ENCODE data around the gene GALNT10.

The GALNT10 gene

DNA sequence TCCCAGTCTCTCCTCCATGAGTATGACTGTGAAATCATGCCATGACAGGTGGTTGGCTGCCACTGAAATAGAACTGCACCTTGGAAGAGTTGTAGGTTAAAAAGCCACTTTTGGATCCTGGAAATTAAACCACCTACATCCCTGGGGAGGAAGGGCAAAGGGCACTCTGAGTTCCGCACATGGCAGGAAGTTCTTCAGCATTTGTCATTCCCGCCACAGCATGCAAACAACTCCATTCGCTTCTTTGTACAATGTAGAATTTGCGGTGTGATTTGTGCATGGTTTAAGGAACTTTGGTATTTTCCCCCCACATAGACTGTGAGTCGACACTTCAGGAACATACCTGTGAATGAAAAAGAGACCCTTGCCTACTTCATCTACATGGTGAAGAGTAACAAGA lies 265.1 kb downstream of the GALNT10 start:
- DNase-seq, result no peak

DNA sequence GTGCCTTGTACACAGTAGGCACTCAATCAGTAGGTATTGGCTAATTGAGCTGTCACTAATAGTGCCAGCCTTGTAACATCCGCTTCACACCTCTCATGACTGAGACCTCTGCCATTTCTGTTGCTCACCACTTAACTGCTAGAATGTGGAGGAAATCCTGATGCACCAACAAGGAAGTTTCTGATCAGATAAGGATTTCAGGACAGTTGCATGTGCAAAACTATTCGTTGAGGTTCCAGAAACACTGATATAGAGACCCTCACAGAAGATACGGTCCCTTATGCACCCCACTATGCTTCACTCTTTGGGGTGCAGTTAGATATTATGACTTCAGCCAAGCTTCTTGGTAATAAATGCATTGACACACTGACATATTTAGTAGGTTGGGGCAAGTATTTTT lies 266.0 kb downstream of the GALNT10 start:
- DNase-seq, result no peak

DNA sequence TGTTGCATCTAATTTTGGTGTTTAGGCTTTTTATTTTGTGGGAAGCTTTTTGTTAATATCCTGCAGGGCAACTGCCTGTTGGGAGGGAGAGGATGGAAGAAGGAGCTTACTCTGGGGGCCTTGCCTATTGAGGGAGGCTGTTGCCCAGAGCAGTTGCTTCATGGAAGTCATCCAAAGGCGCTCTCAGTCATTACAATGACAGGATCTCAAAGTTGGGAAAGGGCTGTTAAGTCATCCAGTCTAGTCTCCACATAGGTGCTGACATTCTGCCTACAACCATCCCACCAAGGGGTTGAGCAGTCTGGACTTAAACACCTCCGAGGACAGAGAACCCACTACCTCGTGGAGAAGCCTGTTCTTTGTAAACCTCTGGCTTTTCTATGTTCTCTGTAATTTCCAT lies 268.5 kb downstream of the GALNT10 start:
- DNase-seq, result no peak

DNA sequence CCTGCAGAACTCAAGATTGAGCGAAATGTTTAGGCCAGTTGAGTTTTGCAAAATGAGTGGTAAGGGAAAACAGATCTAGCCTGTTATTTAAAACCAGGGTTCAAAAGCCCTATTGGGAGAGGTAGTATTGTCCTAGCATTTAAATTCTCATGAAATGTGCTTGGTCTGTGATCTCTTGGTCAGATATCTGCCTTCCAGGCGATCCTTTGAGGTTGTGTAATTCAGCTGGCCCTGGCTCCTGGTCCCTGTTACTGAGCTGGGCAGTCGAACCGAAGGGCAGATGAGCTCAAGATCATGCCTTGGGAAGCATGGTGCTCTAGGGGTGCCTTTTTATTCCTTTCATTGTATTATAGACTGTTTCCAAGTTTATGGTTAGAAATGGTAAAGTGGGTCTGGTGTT lies 269.6 kb downstream of the GALNT10 start:
- DNase-seq, result no peak

DNA sequence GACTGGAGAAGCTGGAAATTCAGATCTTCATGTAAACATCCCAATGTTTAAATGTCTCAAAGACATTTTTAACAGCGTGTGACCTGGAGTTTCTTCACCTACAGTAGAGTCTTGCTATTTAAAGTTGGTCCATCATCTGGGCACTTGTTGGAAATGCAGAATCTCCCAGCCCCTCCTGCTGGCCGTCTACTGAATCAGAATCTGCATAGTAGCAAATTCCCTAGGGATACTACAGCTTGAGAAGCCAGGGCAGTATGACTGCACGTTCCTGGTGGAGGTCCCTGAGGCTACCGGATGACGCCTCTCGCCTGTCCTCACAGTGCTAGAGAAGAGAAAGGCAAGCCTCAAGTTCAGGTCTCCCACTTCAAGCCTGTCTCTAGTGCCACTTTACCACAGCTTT lies 271.0 kb downstream of the GALNT10 start:
- no peak for DNase-seq

- no peak for DNase-seq
Measured at GRCh38 chr5:154464438-154464837, 273.9 kb downstream of the GALNT10 start.

GRCh38 chr5:154465169-154465568 lies 274.6 kb downstream of the GALNT10 start:
- DNase-seq, result peak; percentile 71

DNA sequence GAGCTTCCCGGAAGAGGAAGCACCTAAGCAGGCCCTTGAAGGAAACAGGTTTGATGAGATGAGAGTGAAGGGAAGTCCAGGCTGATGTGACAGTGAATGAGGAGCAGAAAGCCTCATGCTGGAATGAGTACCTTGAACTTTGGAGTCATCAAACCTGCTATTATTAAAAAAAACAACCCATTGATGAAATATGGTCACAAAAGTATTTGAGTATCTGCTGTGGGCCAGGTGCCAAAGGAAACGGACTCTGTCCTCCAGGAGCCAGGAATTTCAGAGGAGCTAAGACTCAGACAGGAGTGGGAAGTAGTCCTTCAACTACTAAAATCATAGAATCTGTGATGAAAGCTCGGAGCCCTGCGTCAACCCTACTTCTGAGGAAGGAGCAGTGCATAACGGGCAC lies 275.6 kb downstream of the GALNT10 start:
- DNase-seq, result no peak

GRCh38 chr5:154466671-154467070 lies 276.1 kb downstream of the GALNT10 start:
- no peak for DNase-seq

DNA sequence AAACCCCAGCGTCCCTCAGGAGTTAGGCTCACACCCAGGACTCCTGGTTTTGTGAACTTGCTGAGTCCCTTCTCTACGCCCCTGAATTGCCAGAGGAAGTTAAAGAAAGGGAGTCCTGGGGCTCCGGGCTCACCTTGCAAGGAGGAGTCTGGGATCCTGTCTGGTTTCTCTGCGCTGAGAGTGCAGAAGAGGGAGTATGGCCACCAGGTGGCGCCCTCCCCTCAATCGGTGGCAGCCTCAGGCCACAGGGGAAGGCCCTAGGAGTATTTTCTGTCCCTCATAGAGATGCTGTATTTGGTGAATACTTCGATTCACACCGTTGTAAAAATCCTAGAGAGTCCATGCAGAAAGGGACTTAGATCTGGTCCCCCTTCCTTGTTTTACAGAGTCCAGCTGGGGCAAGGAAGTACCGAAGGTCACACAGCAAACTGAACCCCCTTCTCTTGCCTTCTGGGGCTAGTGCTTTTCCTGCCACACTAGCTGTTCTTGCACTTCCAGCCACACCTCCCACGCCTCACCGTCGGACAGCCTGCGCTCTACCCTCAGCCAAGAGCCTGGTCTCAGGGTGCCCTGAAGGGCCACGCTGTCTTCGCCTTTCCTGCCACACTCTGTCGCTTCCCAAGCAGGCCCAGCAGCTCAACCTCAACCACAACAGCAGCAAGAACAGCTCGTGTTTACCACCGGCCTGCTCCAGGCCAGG lies 277.3 kb downstream of the GALNT10 start:
- peak; percentile 36 to 80 for DNase-seq

DNA sequence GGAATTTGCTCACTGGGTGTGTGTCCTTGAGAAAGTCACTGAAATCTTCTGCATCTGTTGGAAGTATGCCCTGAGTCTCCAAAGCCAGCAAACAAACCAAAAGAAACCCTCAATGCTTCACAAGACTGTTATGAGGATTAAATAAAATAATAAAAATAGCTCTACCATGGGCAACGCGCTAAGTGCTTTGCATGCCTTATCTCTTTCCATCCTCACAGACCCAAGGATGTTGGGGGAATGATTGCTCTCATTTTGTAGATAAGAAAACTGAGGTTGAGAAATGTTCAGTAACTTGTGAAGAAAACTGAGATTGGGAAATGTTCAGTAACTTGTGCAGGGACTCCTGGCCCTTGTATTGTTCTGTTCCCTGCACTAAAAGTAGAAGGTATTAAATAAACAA lies 279.6 kb downstream of the GALNT10 start:
- no peak for DNase-seq

All from inflammatory macrophage treated with lipopolysaccharide for 1 hour (primary cell).